HL-60/S4 treated with phorbol 12-myristate 13-acetate at 8.2 ng/mL for 4 days and 3 days (cell line): ENCODE measurements around the gene RGL3.
"Not testable (repeated sequence)": the region's sequence is repeated elsewhere in the genome, so short reads cannot be mapped to it uniquely, and the experiment has no call there.

Experiments used
- in situ Hi-C: fragments of 300-500 bp; cut with MboI; formaldehyde crosslinking; loops from 2 replicates; pipeline ENCODE4 v1.15.0; 2022; ENCODE audit warnings: low sequenced_read_pairs

RGL3 gene, protein sequence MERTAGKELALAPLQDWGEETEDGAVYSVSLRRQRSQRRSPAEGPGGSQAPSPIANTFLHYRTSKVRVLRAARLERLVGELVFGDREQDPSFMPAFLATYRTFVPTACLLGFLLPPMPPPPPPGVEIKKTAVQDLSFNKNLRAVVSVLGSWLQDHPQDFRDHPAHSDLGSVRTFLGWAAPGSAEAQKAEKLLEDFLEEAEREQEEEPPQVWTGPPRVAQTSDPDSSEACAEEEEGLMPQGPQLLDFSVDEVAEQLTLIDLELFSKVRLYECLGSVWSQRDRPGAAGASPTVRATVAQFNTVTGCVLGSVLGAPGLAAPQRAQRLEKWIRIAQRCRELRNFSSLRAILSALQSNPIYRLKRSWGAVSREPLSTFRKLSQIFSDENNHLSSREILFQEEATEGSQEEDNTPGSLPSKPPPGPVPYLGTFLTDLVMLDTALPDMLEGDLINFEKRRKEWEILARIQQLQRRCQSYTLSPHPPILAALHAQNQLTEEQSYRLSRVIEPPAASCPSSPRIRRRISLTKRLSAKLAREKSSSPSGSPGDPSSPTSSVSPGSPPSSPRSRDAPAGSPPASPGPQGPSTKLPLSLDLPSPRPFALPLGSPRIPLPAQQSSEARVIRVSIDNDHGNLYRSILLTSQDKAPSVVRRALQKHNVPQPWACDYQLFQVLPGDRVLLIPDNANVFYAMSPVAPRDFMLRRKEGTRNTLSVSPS

DNA sequence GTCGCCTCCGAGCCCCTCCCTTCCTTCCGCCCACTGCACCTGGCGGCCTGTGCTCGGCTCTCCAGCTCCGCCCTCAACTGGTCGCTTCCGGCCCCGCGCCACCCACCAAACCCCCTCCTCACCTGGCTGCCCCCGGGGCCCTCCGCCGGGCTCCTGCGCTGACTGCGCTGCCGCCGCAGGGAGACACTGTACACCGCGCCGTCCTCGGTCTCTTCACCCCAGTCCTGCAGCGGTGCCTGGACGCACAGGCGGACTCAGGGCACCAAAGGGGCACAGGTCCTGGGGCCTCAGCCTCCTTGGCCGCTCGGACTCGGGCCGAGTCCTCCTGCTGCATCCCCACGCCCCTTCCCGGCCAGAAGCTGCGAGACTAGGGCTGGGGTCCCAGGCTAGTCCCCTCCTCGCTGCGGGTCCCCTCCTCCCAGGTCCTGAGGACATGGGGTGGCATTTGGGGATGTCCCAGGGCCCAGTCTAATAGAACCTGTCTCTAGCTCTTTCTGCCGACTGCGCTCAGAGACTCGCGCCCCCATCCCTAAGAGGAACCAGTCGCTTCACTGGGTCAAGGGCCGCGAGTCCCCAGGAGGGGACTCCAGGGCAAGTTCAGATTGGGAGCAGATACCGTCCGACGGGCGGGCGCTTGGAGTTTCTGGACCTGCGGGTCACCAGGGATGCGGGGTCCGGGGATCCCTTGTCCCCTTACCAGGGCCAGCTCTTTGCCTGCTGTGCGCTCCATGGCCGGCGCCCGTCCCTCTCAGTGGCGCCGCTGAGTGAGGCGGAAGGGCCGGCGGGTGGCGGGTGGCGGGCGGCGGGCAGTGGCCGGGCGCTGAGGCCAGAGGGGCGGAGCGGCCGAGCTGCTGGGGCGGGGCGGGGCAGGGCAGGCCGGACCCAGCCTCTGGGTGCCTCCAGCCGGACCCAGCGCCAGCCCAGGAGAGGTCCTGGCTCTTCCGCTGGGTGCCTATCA lies at the start of gene RGL3:
Gene RGL3 (minus strand): TSS at position 766 of the 958 bp plus-strand sequence. CDS start 36 bp downstream, at position 730.
- in situ Hi-C loops = no loop called here

DNA sequence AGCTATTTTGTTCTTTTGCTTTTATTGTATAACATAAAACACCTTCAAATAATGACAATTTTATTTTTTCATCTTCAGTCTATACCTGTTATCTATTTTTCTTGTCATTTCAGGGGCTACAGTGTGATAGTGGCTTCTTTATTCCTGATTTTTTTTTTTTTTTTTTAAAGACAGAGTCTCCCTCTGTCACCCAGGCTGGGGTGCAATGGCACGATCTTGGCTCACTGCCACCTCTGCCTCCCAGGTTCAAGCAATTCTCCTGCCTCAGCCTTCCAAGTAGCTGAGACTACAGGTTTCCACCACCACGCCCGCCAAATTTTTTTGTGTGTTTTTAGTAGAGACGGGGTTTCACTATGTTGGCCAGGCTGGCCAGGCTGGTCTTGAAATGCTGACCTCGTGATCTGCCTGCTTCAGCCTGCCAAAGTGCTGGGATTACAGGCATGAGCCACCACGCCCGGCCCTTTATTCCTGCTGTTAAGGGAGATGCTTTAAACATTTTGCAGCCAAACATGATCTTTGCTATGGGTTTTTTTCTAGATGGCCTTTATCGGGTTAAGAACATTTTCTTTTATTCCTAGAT lies 49.2 kb upstream of the RGL3 start:
- in situ Hi-C loops = not testable (repeated sequence)

GRCh38 chr19:11465600-11465999 lies 46.5 kb upstream of the RGL3 start:
- in situ Hi-C loops = no loop called here

DNA sequence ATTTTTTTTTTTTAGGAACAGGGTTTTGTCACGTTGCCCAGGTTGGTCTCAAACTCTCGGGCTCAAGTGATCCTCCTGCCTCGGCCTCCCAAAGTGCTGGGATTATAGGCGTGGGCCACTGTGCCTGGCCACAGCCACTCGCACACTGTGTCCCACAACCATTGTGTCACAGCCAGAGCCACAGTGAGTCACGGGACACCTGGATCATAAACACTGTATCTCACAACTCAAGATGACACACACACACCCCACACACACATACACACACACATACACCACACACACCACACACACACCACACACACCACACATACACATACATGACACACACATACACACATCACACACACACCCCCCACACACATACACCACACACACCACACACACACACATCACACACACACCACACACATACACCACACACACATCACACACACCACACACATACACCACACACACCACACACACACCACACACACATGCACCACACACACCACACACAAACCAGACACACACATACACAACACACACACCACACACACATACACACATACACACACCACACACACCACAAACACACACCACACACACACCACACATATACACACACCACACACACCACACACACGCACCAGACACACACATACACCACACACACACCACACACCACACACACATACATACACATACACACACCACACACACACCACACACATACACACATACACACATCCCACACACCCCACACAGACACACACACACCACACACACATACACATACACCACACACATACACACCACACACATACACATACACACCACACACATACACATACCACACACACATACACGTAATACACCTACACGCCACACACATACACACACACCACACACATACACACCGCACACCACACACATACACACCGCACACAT lies 45.5 kb upstream of the RGL3 start:
- in situ Hi-C loops = no loop called here

- in situ Hi-C loops = no loop called here
These were observed 44.3 kb upstream of the RGL3 start for GRCh38 chr19:11463391-11463790.

- in situ Hi-C loops = no loop called here
These were observed 42.3 kb upstream of the RGL3 start for GRCh38 chr19:11461453-11461852.

DNA sequence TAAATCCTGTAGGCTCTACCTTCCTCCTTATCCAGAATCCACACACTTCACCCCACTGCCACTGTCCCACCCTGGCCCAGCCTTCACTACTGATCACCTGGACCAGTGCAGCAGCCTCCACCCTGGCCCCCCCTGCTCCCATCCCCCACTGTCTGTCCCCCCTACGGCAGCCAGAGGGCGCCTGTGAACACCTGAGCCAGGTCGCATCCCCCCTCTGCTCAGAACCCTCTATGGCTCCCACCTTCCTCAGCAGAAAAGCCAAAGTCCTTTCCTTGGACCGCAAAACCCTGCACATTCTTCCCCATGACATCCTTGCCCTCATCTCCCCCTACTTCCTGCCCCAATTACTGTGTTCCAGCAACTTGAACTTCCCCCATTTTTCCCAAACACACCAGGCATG lies 41.1 kb upstream of the RGL3 start:
- in situ Hi-C loops = no loop called here

DNA sequence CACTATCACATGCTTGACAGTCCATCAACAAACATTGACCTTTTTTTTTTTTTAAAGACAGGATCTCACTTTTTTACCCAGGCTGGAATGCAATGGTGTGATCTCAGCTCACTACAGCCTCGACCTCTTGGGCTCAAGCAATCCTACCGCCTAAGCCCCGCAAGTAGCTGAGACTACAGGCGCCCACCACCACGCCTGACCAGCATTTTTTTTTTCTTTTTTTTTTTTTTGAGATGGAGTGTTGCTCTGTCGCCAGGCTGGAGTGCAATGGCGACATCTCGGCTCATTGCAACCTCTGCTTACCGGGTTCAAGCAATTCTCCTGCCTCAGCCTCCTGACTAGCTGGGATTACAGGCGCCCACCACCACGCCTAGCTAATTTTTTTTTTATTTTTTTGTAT lies 39.8 kb upstream of the RGL3 start:
- in situ Hi-C loops = not testable (repeated sequence)

DNA sequence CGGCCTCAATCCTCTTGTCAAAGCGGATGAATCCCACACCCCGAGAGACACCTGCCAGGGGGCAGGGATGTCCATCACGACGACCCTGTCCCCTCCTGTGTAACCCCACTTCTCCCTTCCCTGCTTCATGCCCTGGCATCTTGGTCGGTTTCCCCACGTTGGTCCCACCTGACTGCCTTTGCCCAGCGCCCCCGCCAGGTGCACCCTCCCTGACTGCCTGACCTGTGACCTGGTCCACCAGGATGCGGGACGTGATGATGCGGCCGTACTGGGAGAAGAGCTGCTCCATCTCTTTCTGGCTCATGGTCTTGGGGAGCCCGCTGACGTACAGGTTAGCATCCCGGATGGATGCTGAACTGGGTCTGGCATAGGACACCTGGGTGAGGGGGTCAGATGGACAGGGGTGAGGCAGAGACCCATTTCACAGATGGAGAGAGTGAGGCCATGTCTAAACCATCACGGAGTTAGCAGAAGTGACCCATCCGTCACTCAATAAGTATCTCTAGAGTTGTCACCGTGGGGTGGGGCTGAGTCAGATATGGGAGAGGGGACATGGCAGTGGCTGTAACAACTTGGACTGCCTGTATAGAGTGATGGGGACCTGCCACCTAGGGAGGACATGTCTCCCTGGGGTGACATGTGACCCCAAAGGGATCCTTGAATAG lies 39.3 kb upstream of the RGL3 start:
- in situ Hi-C loops = no loop called here

GRCh38 chr19:11457831-11458230 lies 38.7 kb upstream of the RGL3 start:
- in situ Hi-C loops = no loop called here

- in situ Hi-C loops = no loop called here
These were observed 38.0 kb upstream of the RGL3 start for GRCh38 chr19:11457115-11457514.

- in situ Hi-C loops = no loop called here
These were observed 37.5 kb upstream of the RGL3 start for GRCh38 chr19:11456659-11457058.

GRCh38 chr19:11455233-11455554 lies 36.1 kb upstream of the RGL3 start:
- in situ Hi-C loops = not testable (repeated sequence)

DNA sequence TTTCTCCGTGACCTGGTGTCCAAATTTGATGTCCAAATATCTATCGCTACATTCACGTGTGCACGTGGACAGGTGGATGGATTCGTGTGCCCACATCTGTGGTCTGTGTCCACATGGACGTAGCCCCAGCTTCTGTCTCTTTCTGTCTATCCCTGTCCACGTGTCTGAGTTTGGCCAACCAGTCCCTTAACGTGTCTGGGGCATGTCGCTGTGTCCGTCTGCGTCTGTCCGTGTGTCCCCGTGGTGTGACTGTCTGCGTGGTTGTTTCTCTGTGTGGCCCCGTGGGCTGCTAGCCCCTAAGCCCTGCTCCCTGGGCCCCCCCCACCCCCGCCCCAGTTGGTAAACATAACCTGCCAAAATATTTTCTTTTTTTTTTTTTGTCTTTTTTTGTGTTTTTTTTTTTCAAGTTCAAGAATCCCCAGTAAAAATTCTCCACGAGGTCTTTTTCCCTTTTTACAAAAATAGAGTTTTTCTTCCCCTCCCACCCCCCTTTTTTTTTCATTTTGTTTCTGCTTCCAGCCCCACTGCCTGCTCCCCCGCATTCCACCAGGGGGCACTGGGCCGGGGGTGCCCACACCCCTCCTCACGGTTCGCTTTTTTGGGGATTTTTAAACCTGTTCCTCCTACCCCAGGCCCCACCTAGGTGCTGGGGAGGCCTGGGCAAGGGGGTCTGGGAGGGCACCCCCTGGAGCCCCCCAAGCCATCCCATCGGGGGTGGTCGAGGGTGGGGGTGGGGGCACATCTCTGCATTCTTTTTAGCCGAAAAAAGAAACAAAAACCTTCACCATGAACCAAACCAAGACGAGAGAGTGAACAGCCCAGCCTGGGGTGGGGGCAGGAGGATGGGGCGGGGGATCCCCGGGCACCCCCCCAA lies 34.6 kb upstream of the RGL3 start:
- in situ Hi-C loops = no loop called here

- in situ Hi-C loops = no loop called here
These were observed 33.7 kb upstream of the RGL3 start for GRCh38 chr19:11452620-11453310.

DNA sequence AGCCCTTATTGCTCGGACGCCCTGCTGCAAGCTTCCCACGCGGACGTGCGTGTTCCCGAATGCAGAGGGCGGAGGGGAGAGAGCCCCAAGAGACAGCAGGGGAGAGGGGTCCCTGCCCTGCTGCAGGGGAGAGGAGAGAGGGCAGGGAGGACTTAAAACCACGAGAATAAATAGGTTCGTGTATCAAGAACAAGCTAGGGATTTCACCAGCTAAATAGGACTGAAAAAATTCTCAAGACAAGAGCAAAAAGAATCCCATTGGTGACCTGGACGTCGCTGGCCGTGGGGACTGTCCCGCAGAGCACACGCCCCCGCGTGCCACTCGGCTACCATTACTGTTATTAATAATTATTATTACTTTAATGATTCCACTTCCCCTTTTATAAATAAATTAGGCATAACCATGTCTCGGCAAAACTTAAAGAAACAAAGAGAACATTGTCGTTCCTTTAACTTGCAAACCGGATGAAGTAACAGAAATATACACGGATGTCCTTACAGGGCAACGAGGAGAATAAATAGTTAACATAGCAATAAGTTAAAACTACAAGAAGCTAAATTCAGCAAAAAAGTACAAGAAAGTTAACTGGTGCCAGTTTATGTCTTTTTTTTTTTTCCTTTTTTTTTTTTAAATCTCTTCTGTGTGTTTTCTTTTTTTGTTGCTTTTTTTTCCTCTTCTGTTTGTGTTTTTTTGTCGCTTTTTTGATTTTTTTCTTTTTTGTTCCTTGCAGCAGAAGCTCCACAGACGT lies 32.9 kb upstream of the RGL3 start:
- in situ Hi-C loops = no loop called here

GRCh38 chr19:11451327-11451870 lies 32.3 kb upstream of the RGL3 start:
- in situ Hi-C loops = no loop called here
